HCT116 (cell line): ENCODE measurements around the gene KIF13A.

Experiments used
- YY1 ChIP-seq: IDR thresholded peaks from 2 replicates; pipeline ENCODE4 v1.6.1; 2011; ENCODE audit warnings: low read length, low read depth, moderate library complexity, mild to moderate bottlenecking; ENCODE audit not compliant: insufficient replicate concordance; ENCODE audit errors: extremely low read depth
- TF ChIP-seq, protein P1 (sequence below), 3 experiments: fragments of 200-600 bp in 1 of 3; sonication (generic) in 1 of 3; IDR thresholded peaks in 2 of 3; conservative IDR thresholded peaks in 1 of 3; 2 replicates each; pipeline ENCODE4 v1.5.1; 2012 to 2017; ENCODE audit warnings: low read depth in 2 of 3, low read length in 2 of 3, antibody characterized with exemption in 1 of 3, borderline replicate concordance in 1 of 3, control low read depth in 1 of 3, mild to moderate bottlenecking in 1 of 3, mixed read lengths in 1 of 3, mixed run types in 1 of 3, moderate library complexity in 1 of 3; ENCODE audit not compliant: insufficient read depth in 1 of 3

DNA sequence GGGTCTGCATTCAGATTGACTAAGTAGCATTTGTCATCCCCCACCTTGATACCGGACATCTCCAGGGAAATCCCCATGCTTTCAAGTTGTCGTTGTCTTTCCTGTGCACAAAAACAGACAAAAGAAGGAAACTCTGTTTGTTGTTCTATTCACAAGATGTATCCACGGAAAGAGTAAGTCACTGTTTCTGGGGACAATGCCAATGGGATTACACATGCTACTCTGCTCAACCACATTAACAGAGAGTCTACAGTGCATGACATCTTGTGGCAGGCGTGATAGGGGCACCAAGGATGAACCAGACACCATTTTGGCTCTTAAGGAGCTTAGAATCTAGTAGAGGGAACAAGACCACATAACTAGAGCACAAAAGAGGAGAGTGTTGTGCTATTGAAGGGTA lies 156.3 kb downstream of the KIF13A start:
- TF ChIP-seq, protein P1, sequence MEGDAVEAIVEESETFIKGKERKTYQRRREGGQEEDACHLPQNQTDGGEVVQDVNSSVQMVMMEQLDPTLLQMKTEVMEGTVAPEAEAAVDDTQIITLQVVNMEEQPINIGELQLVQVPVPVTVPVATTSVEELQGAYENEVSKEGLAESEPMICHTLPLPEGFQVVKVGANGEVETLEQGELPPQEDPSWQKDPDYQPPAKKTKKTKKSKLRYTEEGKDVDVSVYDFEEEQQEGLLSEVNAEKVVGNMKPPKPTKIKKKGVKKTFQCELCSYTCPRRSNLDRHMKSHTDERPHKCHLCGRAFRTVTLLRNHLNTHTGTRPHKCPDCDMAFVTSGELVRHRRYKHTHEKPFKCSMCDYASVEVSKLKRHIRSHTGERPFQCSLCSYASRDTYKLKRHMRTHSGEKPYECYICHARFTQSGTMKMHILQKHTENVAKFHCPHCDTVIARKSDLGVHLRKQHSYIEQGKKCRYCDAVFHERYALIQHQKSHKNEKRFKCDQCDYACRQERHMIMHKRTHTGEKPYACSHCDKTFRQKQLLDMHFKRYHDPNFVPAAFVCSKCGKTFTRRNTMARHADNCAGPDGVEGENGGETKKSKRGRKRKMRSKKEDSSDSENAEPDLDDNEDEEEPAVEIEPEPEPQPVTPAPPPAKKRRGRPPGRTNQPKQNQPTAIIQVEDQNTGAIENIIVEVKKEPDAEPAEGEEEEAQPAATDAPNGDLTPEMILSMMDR (IDR thresholded peaks at IDR 0.05 in 2 of 3, conservative IDR thresholded peaks at IDR 0.05 in 1 of 3; ENCODE audit: borderline replicate concordance in 1 of 3, insufficient read depth in 1 of 3, low read depth in 2 of 3, low read length in 2 of 3), result no peak
- no peak for TF ChIP-seq YY1
